Mesothelial cell of epicardium (in vitro differentiated cells): ENCODE data around the gene TESK2. TPM values are rescaled to one million over a fixed set of nuclear protein-coding genes. Genes with fewer than 3 reads are reported as not detected.

Source experiments
- DNase-seq, 2 experiments: peaks; one replicate each; pipeline ENCODE4 v3.0.0; 2021; ENCODE audit warnings: low spot score in 2 of 2; ENCODE audit not compliant: unreplicated experiment in 2 of 2
- H3K27ac Mint-ChIP-seq: 2 replicates; pipeline ENCODE4 v1.8.0; 2021; ENCODE audit warnings: mixed read lengths
- H3K27me3 Mint-ChIP-seq: 2 replicates; pipeline ENCODE4 v1.8.0; 2021; ENCODE audit warnings: low read depth, mixed read lengths
- H3K36me3 Mint-ChIP-seq: 2 replicates; pipeline ENCODE4 v1.8.0; 2021; ENCODE audit warnings: mixed read lengths
- H3K4me1 Mint-ChIP-seq: 2 replicates; pipeline ENCODE4 v1.8.0; 2021; ENCODE audit warnings: mixed read lengths
- H3K4me3 Mint-ChIP-seq: 2 replicates; pipeline ENCODE4 v1.8.0; 2021; ENCODE audit warnings: mild to moderate bottlenecking, moderate library complexity, mixed read lengths
- H3K9me3 Mint-ChIP-seq: 2 replicates; pipeline ENCODE4 v1.8.0; 2021; ENCODE audit warnings: mixed read lengths
- total RNA-seq: library from RNA; stranded (reverse); gene quantifications from 3 replicates; pipeline ENCODE4 v1.2.1, GENCODE V29; 2021
- TF ChIP-seq, protein P1 (sequence below): fragments of 200-600 bp; sonication (generic); IDR thresholded peaks from one replicate; pipeline ENCODE4 v1.5.0; 2021; ENCODE audit warnings: antibody characterized with exemption; ENCODE audit not compliant: unreplicated experiment

TESK2 gene
- total RNA-seq, 1 donor from 2014 or later = 4.3 TPM

DNA sequence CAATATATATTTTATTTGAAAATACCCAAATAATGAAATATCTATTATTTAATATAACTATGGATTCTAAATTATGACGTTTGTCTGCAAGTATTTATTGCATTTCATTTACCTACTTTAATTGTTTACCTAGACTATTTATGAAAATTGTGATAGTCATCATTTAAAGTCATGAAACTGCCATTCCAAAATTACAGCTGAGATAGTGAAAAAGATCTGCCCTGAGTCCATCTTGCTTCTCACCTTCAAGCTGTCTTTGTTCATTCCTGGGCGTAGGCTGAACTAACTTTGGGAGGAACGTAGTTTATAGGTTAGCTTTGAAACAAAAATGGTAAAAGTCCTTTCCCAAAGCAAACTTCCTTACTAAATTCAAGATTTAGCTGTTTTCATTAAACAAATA, 176.7 kb downstream of the TESK2 start:
- Mint-ChIP-seq H3K4me1 (no peaks in the 10 kb centered on the region), H3K27me3 (no peaks in the 10 kb centered on the region), H3K36me3 (no peaks in the 10 kb centered on the region), H3K27ac (no peak overlapping the region), H3K9me3 (no peaks in the 10 kb centered on the region), H3K4me3 (no peak overlapping the region)
- TF ChIP-seq, protein P1, sequence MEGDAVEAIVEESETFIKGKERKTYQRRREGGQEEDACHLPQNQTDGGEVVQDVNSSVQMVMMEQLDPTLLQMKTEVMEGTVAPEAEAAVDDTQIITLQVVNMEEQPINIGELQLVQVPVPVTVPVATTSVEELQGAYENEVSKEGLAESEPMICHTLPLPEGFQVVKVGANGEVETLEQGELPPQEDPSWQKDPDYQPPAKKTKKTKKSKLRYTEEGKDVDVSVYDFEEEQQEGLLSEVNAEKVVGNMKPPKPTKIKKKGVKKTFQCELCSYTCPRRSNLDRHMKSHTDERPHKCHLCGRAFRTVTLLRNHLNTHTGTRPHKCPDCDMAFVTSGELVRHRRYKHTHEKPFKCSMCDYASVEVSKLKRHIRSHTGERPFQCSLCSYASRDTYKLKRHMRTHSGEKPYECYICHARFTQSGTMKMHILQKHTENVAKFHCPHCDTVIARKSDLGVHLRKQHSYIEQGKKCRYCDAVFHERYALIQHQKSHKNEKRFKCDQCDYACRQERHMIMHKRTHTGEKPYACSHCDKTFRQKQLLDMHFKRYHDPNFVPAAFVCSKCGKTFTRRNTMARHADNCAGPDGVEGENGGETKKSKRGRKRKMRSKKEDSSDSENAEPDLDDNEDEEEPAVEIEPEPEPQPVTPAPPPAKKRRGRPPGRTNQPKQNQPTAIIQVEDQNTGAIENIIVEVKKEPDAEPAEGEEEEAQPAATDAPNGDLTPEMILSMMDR = no peak
- DNase-seq = no peak

DNA sequence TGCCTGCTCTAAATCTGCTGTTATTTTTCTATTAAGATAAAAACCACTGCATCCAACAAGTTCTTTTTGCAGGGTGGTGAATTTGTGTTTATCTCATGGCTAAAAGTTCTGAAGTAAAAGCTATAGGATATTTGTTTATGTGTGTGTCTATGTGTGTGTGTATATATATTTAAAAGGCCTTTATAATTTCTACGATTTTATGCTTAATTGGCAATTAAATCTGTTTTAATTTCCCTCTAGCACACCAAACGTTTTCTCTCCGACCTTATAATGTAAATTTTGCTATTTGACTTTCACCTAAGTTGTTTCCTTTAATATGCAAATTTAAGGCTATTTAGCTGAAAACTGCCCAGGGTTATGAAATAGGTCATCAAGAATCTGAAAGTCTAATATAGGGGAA, 184.1 kb downstream of the TESK2 start:
- Mint-ChIP-seq H3K4me3 (no peak overlapping the region), H3K27me3 (no peaks in the 10 kb centered on the region), H3K9me3 (no peaks in the 10 kb centered on the region), H3K36me3 (no peaks in the 10 kb centered on the region), H3K4me1 (peaks cover 15% of the 10 kb centered on the region), H3K27ac (no peak overlapping the region)
- DNase-seq = no peak
- TF ChIP-seq, protein P1 = no peak

DNA sequence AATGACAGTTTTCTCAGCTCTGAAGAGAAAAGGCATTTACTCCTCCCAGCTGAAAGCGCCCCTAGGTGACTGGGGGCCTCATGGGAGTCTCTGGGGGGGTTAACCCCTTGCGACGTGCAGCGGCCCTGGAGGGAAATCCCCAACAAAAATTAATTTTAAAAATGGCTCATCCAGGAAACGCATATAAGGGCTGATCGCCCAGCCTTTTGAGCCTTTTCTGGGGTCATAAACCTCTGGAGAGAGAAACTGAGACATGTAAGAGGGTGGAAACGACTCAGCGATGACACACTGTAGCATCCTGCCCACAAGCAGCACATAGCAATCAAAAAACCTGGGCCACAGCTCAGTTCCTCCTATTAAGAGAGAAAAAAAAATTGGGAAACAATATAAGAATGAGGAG, 184.6 kb downstream of the TESK2 start:
- no peaks in the 10 kb centered on the region for H3K27me3 Mint-ChIP-seq
- no peaks in the 10 kb centered on the region for H3K9me3 Mint-ChIP-seq
- TF ChIP-seq, protein P1 = no peak
- no peak overlapping the region for H3K4me3 Mint-ChIP-seq
- H3K36me3 Mint-ChIP-seq = no peaks in the 10 kb centered on the region
- DNase-seq = no peak
- H3K27ac Mint-ChIP-seq = no peak overlapping the region
- peaks cover 15% of the 10 kb centered on the region for H3K4me1 Mint-ChIP-seq

DNA sequence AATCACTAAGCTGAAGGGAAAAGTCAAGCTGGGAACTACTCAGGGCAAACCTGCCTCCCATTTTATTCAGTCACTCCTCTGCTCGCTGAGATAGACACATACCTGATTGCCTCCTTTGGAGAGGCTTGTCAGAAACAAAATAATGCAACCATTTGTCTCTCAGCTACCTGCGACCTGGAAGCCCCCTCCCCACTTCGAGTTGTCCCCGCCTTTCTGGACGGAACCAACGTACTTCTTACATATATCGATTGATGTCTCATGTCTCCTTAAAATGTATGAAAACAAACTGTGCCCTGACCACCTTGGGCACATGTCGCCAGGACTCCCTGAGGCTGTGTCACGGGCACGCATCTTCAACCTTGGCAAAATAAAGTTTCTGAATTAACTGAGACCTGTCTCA, 185.7 kb downstream of the TESK2 start:
- TF ChIP-seq, protein P1 = no peak
- Mint-ChIP-seq H3K27ac (peak overlapping the region; percentile 26), H3K36me3 (no peaks in the 10 kb centered on the region), H3K4me1 (peaks cover 15% of the 10 kb centered on the region), H3K9me3 (no peaks in the 10 kb centered on the region), H3K4me3 (peak overlapping the region; percentile 86), H3K27me3 (no peaks in the 10 kb centered on the region)
- DNase-seq = no peak

DNA sequence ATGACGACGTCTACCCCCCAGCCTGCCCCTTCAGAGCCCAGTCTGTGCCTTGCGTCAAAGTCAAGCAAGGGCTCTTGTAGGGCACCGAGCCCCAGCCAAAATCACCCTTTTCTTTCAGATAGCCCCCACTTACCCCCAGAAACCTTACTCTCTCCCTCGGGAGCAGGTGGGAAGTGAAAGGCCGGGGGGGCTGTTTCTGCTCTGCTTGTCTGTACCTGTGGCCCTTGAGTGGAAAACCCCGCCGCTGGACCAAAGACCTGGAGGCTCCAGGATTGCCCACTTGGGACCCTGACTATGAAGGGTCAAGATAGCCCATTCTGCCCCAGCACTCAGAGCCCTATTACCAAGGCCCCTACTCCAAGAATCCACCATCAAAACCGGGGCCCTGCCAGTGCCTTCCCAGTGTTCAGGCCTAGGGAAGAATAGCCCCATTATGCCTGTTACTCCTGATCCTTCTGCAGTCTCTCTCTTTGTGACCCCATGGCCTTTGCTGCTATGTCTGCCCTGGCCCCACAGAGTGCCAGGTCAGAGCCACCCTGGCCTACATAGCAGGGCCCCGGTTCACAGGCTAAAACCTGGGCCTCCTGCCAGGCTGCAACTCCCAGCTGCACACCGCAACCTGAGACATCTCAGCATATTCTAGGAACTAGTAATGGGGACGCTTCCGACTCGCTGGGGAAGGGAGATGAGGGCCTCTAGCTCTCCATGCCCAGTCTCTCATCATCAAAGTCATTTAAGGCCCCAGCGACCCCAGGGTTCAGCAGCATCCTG, 186.5 kb downstream of the TESK2 start:
- DNase-seq = no peak
- no peaks in the 10 kb centered on the region for H3K9me3 Mint-ChIP-seq
- H3K4me1 Mint-ChIP-seq = peaks cover 15% of the 10 kb centered on the region
- TF ChIP-seq, protein P1 = no peak
- no peaks in the 10 kb centered on the region for H3K27me3 Mint-ChIP-seq
- H3K36me3 Mint-ChIP-seq = no peaks in the 10 kb centered on the region
- peak overlapping the region; percentile 97 for H3K27ac Mint-ChIP-seq
- H3K4me3 Mint-ChIP-seq = peak overlapping the region; percentile 86
